A673 (cell line): ENCODE results near the gene RNF38.

Experiments
- EZH2 ChIP-seq: fragments of 200-600 bp; sonication (generic); IDR thresholded peaks from 2 replicates; pipeline ENCODE4 v1.6.1; 2017; ENCODE audit warnings: borderline replicate concordance, low read depth, mild to moderate bottlenecking, mixed read lengths, antibody characterized with exemption, low read length; ENCODE audit not compliant: poor library complexity, severe bottlenecking
- TF ChIP-seq, protein P1 (sequence below): fragments of 300-800, 200-600 bp; sonication (generic); conservative IDR thresholded peaks from 2 replicates; pipeline ENCODE4 v1.5.1; 2017; ENCODE audit warnings: low read depth, mild to moderate bottlenecking, antibody characterized with exemption, low read length, moderate library complexity, mixed read lengths

DNA sequence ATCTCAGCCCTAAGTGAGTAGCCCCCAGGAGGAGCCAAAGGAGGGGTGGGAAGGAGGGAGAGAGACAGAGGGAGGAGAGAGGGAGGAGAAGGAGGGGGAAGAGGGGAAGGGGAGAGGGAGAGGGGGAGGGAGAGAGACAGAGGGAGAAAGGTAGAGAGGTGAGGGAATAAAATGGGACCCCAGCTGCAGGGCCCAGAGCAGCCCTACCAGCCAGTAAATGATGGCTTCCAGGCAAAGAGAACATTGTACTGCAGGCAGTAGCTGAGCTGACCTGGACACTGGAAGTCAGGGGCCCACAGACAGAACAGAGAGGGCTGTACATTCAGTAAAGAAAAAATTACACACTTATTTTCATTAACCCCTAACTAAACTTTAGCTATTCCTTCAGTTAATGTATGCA, 84.0 kb downstream of the RNF38 start:
- TF ChIP-seq, protein P1, sequence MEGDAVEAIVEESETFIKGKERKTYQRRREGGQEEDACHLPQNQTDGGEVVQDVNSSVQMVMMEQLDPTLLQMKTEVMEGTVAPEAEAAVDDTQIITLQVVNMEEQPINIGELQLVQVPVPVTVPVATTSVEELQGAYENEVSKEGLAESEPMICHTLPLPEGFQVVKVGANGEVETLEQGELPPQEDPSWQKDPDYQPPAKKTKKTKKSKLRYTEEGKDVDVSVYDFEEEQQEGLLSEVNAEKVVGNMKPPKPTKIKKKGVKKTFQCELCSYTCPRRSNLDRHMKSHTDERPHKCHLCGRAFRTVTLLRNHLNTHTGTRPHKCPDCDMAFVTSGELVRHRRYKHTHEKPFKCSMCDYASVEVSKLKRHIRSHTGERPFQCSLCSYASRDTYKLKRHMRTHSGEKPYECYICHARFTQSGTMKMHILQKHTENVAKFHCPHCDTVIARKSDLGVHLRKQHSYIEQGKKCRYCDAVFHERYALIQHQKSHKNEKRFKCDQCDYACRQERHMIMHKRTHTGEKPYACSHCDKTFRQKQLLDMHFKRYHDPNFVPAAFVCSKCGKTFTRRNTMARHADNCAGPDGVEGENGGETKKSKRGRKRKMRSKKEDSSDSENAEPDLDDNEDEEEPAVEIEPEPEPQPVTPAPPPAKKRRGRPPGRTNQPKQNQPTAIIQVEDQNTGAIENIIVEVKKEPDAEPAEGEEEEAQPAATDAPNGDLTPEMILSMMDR, result no peak
- TF ChIP-seq EZH2, result no peak
